Mucosa of gallbladder (tissue), 1 donor: ENCODE results near the gene LRRC8C. TPM values are rescaled to one million over a fixed set of nuclear protein-coding genes. Genes with fewer than 3 reads are reported as not detected.

Experiments
- DNase-seq: peaks from one replicate; pipeline ENCODE4 v3.0.0-alpha.2; 2020; ENCODE audit warnings: low spot score
- total RNA-seq: library from RNA; stranded (reverse); gene quantifications from one replicate; pipeline ENCODE4 v1.2.1, GENCODE V29; 2021
- donor health status: DM: no; HTN: no; CAD: no.

LRRC8C gene
- total RNA-seq, 1 donor from 2014 or later = 6.0 TPM

DNA sequence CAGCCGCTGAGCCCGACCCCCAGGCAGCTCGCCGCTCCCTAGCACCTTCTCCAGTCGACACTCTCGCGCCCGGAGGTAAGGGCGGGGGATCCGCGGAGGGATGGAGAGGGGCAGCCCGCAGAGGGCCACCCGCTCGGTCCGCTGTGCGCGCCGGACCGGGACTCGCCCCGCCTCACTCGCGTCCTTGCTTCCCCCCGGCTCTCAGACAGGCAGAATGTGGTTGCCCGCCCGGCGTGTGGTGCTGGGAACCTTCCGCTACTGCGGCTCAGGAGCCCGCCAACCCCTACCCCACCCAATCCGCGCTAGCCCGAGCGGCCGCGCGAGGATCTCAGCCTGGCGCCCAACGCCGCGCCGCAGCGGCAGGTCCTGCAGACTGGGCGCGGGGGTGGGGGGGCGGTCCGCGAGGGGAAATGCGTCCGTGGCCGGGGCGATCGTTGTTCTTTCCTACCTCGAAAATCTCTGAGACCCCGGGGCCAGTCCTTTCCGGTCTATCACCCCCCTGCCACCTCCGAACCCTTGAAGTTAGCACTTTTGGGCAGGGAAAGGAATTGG lies 404 bp downstream of the LRRC8C start:
- DNase-seq = peak; percentile 37

DNA sequence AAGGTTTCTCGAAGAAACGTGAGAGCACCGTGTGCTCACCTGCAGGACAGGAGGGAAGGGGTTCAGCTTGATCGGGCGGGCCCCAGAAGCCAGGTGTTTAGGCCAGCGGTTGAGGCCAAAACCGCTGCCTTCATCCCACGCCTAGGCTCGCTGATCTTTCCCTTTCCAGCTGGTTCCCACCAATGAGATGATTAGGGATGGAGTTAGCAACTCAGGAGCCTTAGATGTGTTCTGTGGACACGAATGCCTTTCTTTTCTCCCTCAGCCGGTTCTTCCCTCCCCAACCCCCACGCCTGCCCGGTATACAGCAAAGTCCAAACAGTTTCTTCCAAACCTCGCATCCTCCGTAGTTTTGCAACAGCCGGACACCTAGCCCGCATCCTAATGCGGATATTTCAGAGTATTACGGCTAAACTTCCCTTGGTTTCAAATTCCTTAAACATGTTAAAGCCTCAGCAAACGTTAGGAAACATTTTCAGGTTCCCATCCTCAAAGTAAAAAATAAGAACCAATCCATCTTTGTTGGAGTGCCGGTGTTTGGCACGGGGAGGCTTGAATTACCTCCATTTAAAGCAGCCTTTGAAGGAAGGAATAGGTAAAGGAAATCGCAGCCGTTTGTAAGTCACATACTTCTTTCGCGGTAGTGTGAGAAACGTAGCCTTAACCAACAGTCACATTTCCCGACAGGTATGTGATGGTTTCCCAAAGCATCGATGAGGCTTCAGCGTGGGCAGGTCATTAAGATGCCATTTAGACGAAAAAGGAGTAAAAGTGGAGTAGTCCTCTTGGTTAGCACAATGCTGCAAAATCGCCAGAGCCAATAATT lies 1.1 kb downstream of the LRRC8C start:
- no peak for DNase-seq

DNA sequence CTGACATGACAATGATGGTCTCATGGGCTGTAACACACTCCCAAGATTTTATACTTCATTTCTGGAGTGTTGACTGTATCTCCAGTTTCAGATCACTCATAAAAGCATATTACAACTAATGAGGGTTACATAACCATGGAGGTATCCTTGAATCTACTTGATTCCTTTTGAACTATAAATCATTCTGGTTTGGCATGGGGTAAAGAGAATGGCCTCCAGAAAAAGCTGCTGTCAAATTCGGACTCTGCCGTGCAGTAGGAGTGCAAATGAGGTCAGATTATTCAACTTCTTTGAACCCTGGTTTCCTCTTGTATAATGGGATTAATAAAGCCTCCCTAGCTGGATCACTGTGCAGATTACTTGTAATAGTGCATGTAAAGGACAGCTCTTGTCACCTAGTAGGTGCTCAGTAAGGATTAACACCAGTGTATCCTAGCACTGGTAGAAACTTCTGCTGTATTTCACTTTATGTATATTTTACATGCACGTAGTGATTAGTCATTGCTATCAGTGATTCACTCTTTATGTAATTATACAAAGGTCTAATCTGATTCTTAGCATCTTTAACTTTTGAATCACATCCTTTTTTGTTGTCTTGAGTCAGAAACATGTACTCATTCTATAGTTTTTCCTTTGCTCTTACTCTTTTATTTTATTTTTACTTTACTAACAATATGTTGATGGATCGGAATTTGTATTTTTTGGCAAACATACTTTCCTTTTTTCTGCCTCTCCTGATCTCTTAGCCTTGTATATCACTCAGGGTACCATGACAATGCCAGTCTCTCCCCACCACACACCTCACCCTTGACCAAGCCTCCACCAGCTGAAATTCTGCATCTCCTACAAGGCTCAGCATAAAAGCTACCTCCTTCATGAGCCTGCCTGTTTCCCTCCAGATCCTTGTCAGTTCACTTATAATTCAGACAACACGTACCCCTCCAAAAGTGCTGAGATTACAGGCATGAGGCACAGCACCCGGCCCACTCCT lies 3.2 kb downstream of the LRRC8C start:
- no peak for DNase-seq

- no peak for DNase-seq
These were observed 4.6 kb downstream of the LRRC8C start for GRCh38 chr1:89637496-89637895.

GRCh38 chr1:89640440-89640839 lies 7.5 kb downstream of the LRRC8C start:
- DNase-seq = no peak

DNA sequence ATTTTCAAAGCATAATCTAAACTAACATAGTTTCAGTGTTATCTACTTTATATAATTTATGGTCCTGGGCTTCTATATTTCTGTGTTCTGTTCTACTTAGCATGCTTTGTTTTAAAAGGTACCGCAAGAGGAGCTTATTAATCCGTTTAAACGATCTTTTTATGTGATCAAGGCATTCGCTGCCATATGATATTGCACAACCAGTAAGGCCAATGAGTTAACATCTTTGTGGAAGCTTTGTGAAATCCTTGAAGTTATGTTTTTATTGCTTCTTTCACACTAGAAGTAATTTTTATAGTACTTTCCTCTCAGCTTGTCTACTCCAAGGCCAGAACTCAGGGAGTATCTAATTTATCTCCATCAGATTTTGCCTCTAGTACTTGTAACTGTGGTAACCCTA lies 8.9 kb downstream of the LRRC8C start:
- no peak for DNase-seq

DNA sequence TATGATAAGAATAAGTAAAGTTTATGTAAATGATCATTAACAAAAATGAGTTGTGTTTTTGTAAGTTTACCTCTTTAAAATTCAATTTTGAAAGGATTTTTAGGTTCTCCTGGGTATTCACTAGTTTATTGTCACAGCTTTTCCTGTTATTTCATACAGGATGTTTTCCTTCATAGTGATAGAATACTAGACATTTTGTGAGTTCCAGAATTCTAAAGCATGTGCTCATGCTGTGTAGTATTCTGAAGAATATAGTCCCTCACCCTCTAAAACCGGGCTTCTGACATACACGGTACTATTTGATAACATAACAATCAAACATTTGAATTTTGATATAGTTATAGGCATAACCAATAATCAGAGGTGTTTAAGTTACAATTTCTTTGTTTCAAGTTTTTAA lies 10.7 kb downstream of the LRRC8C start:
- DNase-seq = no peak

DNA sequence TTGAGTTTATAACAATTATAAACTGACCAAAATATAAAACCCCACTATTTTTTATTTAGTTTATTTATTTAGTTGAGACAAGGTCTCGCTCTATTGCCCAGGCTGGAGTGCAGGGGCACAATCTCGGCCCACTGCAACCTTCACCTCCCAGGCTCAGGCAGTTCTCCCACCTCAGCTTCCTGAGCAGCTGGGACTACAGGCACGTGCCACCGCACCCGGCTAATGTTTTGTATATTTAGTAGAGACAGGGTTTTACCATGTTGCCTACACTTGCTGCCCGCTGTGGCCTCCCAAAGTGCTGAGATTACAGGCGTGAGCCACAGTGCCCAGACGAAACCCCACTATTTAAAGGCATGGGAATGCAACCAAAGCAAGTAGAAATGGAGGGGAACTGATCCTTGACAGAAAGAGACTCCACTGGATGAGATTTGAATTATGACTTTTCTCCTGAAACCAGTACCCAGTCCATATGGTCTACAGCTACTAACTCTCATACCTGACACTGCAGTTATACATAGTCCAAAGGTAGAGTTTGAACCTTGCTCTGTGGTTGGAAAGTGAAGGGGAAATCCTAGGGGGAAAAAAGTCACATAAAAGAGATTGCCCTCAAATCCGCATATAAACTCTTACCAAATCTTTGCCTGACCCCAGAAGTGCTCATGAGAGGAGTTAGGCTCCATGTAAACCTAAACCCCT lies 11.3 kb downstream of the LRRC8C start:
- DNase-seq = no peak

DNA sequence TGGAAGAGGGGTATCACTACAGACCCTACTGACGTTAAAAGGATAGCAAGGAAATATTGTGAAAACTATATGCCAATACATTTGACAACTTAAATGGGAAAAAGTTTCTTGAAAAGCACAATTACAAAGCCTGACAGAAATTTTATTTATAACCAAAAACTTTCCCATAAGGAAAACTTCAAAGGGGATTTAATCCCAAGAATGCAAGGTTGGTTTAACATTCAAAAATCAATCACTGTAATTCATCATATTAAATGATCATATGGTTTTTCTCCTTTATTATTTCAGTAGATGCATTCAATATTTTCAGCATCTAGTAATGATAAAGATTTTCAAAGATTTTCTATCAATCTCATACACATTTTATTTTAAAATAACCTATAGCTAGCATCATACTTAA lies 13.3 kb downstream of the LRRC8C start:
- no peak for DNase-seq

DNA sequence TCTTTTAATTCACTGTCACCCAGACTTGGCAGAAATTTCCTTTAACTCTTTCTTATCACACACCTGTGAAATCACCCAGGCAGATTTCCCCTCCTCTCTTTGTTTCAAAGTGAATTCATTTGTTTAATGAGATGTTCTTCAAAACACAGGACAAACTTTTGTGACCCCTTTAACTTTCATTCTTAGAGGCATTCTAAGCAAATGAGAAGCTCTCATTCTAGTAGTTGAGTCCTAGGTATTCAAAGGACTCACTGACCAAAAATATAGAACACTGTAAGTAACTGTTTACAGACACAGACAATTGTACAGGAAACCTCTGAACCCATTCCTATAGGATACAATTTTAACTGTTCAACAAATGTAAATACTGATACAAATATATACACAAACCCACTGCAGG lies 16.9 kb downstream of the LRRC8C start:
- no peak for DNase-seq

DNA sequence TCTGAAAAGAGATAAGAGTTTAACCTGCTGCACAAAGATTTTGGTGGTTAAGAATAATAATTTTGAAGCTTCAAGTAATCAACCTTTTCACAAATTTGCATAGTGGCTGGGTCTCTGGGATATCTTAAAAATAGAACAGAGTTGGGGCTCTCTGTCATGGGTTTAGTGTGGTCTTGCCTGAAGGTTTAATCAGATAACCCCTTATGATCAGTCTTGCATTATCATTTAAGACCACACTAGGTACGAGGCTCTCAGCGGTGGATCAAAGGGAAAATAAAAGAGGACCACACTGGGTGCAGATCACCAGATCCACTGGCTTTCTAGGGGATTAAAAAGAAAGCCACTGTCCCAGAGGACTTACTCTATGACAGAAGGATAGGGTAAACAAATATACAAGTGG lies 19.5 kb downstream of the LRRC8C start:
- no peak for DNase-seq

- DNase-seq = no peak
These were observed 25.0 kb downstream of the LRRC8C start for GRCh38 chr1:89657886-89658285.

GRCh38 chr1:89659322-89660081 lies 26.6 kb downstream of the LRRC8C start:
- no peak for DNase-seq

GRCh38 chr1:89660224-89661061 lies 27.5 kb downstream of the LRRC8C start:
- no peak for DNase-seq

- no peak for DNase-seq
These were observed 33.0 kb downstream of the LRRC8C start for GRCh38 chr1:89665941-89666340.

DNA sequence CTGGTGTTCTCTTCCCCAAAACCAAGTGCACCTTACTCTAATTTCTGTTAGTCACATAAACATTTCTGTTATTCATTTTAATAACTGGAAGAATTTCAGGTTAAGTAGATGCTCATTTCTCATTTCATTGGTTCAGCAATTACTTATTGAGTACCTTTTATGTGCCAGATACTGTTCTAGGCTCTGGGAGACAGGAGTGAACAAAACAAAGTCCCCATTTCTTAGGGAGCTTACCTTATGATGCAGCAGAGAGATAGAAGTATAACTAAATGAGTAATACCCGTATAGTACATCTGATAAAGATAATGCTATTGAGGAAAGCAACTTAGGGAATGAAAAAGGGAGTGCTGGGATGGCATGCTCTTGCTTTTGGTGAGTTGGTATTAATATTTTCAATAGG lies 33.7 kb downstream of the LRRC8C start:
- DNase-seq = no peak

- DNase-seq = no peak
These were observed 34.8 kb downstream of the LRRC8C start for GRCh38 chr1:89667691-89668090.

- no peak for DNase-seq
These were observed 36.0 kb downstream of the LRRC8C start for GRCh38 chr1:89668961-89669360.

DNA sequence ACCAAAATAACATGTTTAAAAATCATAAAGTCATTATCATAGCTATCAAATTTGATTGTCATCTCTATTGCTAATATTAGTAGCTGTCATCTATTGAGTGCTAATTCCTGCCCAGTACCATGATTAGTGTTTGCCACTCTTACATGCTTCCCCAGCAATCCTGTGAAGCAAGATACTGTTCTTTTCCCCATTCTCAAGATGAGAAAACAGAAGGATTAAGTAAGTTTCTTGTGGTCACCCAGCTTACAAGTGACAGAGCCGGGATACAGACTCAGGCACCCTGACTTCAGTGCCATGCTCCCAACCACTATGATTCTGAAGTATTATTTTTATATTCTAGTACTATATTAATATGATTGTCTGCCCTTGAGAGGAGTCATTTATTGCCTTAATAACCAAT lies 36.5 kb downstream of the LRRC8C start:
- DNase-seq = no peak

- DNase-seq = no peak
These were observed 37.2 kb downstream of the LRRC8C start for GRCh38 chr1:89670163-89670562.
